Fibroblast of the conjunctiva (primary cell): Measurements from ENCODE around the gene TNIP3.
A peak's percentile ranks its signal among the peaks of the same experiment; 100 is the strongest.

ENCODE experiments used
- DNase-seq: peaks from one replicate; pipeline ENCODE4 v3.0.0-alpha.2; 2010; ENCODE audit warnings: low read depth

Gene TNIP3

GRCh38 chr4:121138039-121138825, 25.9 kb downstream of the TNIP3 start:
- no peak for DNase-seq

- no peak for DNase-seq
Observed at GRCh38 chr4:121130326-121130660, 33.8 kb downstream of the TNIP3 start.

- DNase-seq = no peak
Observed at GRCh38 chr4:121129606-121130325, 34.4 kb downstream of the TNIP3 start.

DNA sequence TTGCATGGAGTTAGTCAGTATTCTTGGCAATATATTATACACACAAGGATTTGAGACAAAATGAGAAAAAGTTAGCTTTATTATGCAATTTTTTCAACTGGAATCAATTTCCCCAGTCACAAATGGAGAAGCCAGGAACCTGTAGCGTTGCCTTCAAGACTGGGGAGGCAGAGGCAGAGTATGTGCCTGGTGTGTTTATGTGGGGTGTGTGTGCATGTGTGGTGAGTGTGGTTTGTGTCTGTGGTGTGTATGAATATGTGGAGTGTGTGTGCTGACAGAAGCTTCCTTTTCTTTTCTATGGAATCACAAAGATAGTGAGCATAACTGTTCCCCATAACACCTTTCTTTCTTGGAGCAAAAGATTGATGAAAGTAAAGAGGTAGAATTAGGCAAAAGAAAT, 37.0 kb downstream of the TNIP3 start:
- DNase-seq = no peak

GRCh38 chr4:121126449-121127006, 37.6 kb downstream of the TNIP3 start:
- DNase-seq = no peak

DNA sequence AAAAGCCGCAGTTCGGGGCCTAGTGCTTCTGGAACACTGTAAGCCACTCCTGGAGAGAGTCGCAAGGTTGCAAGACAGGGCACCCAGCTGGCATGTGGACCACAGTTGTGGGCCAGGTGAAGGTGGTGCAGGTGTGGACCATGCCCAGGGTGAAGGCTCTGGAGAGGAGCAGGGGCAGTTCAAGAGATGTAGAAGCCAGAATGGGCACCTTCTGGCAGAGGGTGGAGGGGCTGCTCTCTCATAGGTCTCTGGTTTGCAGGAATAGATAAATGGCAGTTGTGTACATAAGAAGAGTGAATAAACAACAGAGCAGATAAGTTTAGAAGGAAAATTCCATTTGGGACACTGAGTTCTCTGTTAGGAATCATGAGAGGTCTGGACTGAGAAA, 38.6 kb downstream of the TNIP3 start:
- DNase-seq = no peak

GRCh38 chr4:121122661-121123060, 41.5 kb downstream of the TNIP3 start:
- no peak for DNase-seq

- DNase-seq = no peak
Observed at GRCh38 chr4:121119715-121120114, 44.4 kb downstream of the TNIP3 start.

GRCh38 chr4:121118344-121118743, 45.8 kb downstream of the TNIP3 start:
- DNase-seq = no peak

DNA sequence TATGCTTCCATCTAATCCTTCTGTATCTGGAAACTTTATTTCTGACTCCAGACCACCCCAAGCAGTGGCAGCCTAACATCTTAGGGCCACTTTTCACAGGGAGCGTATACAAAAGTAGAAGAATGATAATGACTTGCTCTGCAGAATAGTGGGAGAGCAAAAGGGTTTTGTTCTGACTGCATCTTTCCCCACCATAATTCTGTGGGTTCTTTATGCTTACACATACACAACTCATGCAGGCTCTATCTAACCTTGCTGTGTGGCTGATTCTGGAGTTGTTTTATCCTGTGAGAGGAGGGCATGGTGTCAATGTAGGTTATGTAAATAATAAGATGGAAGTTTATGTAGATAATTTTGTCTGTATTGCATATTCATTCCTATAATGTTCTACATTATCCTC, 49.4 kb downstream of the TNIP3 start:
- no peak for DNase-seq

GRCh38 chr4:121112530-121112929, 51.6 kb downstream of the TNIP3 start:
- DNase-seq = no peak

DNA sequence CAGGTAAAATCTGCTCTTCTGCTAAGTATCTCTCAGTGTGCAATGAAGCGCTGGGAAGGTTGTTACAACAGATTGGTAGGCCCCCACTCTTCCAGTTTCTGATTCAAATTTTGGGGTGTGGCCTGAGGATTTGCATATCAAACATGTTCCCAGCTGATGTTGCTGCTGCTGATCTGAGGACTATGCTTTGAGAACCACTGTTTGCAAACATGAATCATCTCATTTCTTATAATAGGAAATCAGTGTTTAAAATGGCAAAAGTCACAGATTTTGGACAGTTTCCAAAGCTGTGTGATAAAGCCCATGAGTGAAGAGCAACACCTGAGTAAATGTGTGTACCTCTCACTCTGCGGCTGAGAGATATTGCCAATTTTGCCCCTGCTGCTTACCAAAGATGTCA, 55.6 kb downstream of the TNIP3 start:
- DNase-seq = no peak

DNA sequence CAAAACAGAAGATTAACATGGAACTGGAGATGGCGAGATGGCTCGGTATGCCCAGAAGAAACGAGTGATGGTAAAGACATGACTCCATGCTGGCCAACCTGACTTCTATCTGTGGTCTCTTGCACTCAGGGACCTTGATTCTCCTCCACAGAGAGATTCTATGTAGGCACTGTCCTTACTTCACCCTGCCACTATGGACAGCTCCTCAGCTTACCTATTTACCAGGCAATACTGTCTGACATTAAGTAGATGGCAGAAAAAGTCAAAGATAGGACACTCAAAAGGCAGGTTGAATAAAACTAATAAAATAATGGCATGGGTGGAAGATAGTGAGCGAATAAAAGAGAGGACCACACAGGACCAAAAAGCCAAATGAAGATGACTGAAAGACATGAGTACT, 56.6 kb downstream of the TNIP3 start:
- DNase-seq = no peak

GRCh38 chr4:121100093-121100775, 63.9 kb downstream of the TNIP3 start:
- no peak for DNase-seq

DNA sequence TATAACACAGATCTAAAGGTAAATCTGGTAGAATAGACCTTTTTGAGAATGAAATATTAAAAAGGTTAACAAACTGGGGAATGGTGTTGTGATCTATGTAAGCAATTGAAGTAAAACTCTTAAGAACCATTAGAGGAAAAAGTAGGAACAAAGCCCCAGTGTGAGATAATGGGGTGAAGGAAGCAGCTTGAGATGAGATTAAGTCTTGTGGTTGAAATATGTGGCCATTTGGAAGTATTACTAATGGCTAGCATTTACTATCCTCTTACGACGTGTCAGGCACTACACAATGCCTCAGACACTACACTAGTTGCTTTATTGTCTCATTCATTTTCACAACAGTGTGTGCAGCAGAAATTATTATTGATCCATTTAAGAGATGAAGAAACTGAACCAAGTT, 65.9 kb downstream of the TNIP3 start:
- DNase-seq = no peak

DNA sequence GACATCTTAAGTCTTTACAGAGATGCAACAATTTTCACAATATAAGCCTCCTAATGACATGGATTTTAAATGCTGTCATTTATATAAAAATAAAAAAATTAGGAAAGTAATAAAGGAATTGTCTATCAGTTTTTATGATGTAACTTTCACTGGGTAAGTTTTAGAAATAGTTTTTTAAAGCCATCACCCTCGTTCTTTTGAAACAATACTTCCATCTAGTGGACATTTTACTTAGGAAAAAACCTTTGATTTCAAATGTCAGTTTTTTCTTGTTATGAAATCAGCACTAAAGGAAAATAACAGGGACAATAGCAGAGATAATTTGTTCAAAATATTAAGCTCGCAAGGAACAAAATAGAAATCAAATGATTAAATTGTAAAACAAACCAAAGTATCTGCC, 67.5 kb downstream of the TNIP3 start:
- DNase-seq = peak; percentile 41

DNA sequence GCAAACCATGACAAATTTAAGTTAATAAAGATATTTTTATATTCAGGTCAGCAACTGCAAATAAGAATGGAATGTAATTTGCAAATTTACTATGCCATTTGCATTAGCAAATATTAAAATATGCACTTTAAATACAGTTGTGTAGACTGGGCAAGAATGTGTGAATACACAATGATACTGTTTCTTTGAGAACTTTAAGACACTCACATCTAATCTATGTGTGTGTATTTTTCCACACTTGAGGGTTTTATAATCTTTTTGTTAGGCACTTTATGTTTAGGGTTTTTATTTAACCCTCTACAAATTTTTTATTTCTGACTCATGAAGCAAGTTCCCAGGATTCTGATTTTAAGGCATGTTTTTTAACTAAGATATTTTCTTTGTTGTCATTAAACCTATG, 67.9 kb downstream of the TNIP3 start:
- no peak for DNase-seq

DNA sequence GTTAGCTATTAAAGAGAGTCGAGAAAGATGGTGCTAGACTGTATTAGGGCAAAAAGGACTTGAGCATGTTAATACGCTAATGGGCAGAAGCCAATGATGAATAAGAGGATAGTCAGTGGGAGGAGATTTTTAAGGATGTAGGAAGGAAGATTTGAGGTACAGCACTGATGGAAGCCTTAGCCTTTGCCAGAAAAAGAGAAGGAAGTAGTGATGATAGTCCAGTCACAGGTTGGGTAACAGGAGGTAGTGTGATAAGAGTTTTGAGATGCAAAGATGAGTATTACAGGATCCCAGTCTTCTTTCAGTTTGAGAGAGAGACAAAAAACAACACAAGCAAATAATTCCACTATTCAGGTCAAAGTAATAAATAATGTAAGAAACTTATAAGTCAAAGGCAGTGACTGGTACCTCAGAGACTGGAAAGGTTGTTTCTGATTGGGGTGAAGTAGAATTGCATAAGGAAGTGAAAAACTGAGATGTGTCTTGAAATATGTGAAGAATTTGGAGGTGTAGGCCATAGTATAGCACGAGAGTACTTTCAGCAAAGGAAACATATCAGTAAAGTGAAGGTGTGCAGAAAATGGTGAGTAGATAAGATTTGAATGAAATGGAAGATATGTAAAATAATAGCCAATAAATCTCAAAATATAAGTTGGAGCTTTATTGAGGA, 69.7 kb downstream of the TNIP3 start:
- no peak for DNase-seq

GRCh38 chr4:121093261-121093660, 70.9 kb downstream of the TNIP3 start:
- no peak for DNase-seq

GRCh38 chr4:121091941-121092340, 72.2 kb downstream of the TNIP3 start:
- DNase-seq = no peak

DNA sequence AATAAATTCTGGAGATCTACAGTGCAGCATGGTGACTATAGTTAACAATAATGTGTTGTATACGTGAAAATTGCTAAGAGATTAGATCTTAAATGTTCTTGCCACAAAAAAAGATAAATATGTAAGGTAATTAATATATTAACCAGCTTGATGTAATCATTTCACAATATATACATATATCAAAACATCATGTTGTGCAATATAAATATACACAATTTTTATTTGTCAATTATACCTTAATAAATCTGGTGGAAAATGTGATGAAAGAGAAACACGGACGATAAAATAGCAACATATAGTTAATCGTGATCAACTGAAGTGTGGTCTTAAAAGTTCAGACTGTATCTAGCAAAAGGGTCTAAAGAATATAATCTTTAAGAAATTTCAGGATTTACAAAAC, 75.3 kb downstream of the TNIP3 start:
- no peak for DNase-seq
